Neuron (in vitro differentiated cells): ENCODE data around the gene EXOC6.

Source experiments
- H2AFZ ChIP-seq: one replicate; pipeline ENCODE4 v1.6.1; 2013; ENCODE audit warnings: low read depth, mild to moderate bottlenecking, inconsistent platforms, low read length, moderate library complexity
- H3K27me3 ChIP-seq: one replicate; pipeline ENCODE4 v1.6.1; 2013; ENCODE audit warnings: low read length; ENCODE audit not compliant: insufficient read depth
- H3K36me3 ChIP-seq: one replicate; pipeline ENCODE4 v1.6.1; 2013; ENCODE audit warnings: low read length; ENCODE audit not compliant: insufficient read depth
- H3K4me1 ChIP-seq: one replicate; pipeline ENCODE4 v1.6.1; 2013; ENCODE audit warnings: low read length; ENCODE audit not compliant: insufficient read depth
- H3K4me3 ChIP-seq: 2 replicates; pipeline ENCODE4 v1.5.1; 2013; ENCODE audit warnings: mild to moderate bottlenecking, low read length, moderate library complexity
- H3K9me3 ChIP-seq: one replicate; pipeline ENCODE4 v1.6.1; 2013; ENCODE audit warnings: low read length

The EXOC6 gene

GRCh38 chr10:92848441-92849233, at the start of gene EXOC6:
EXOC6 (plus strand) TSS chr10:92848520; CDS start chr10:92848534, 14 bp downstream.
- Histone ChIP-seq H3K36me3 (peaks cover 2% of the 10 kb centered on the region), H3K4me3 (peak within 1 kb of the TSS; percentile 88), H3K27me3 (no peaks in the 10 kb centered on the region), H3K4me1 (peaks cover 12% of the 10 kb centered on the region), H3K9me3 (no peaks in the 10 kb centered on the region), H2AFZ (peak within 1 kb of the TSS; percentile 90)

GRCh38 chr10:92799568-92799967, 48.8 kb upstream of the EXOC6 start:
- no peaks in the 10 kb centered on the region for H3K36me3 ChIP-seq
- no peak overlapping the region for H2AFZ ChIP-seq
- no peaks in the 10 kb centered on the region for H3K9me3 ChIP-seq
- no peaks in the 10 kb centered on the region for H3K4me1 ChIP-seq
- no peak overlapping the region for H3K4me3 ChIP-seq
- no peaks in the 10 kb centered on the region for H3K27me3 ChIP-seq

- Histone ChIP-seq H3K9me3 (no peaks in the 10 kb centered on the region), H3K4me3 (no peak overlapping the region), H3K36me3 (no peaks in the 10 kb centered on the region), H3K4me1 (no peaks in the 10 kb centered on the region), H3K27me3 (no peaks in the 10 kb centered on the region), H2AFZ (no peak overlapping the region)
Measured at GRCh38 chr10:92800134-92800733, 48.1 kb upstream of the EXOC6 start.

- Histone ChIP-seq H2AFZ (no peak overlapping the region), H3K27me3 (no peaks in the 10 kb centered on the region), H3K4me3 (no peak overlapping the region), H3K4me1 (no peaks in the 10 kb centered on the region), H3K9me3 (no peaks in the 10 kb centered on the region), H3K36me3 (no peaks in the 10 kb centered on the region)
Measured at GRCh38 chr10:92801978-92802872, 46.1 kb upstream of the EXOC6 start.

- Histone ChIP-seq H3K36me3 (no peaks in the 10 kb centered on the region), H2AFZ (no peak overlapping the region), H3K9me3 (no peaks in the 10 kb centered on the region), H3K4me1 (peaks cover 19% of the 10 kb centered on the region), H3K4me3 (no peak overlapping the region), H3K27me3 (peaks cover 2% of the 10 kb centered on the region)
Measured at GRCh38 chr10:92809840-92810239, 38.5 kb upstream of the EXOC6 start.

GRCh38 chr10:92810934-92811532, 37.3 kb upstream of the EXOC6 start:
- Histone ChIP-seq H3K9me3 (no peaks in the 10 kb centered on the region), H3K27me3 (peaks cover 2% of the 10 kb centered on the region), H2AFZ (no peak overlapping the region), H3K36me3 (no peaks in the 10 kb centered on the region), H3K4me1 (peaks cover 19% of the 10 kb centered on the region), H3K4me3 (no peak overlapping the region)

GRCh38 chr10:92811986-92812385, 36.3 kb upstream of the EXOC6 start:
- peaks cover 2% of the 10 kb centered on the region for H3K27me3 ChIP-seq
- no peaks in the 10 kb centered on the region for H3K9me3 ChIP-seq
- no peaks in the 10 kb centered on the region for H3K36me3 ChIP-seq
- peaks cover 19% of the 10 kb centered on the region for H3K4me1 ChIP-seq
- no peak overlapping the region for H3K4me3 ChIP-seq
- H2AFZ ChIP-seq = no peak overlapping the region

- Histone ChIP-seq H2AFZ (no peak overlapping the region), H3K4me3 (no peak overlapping the region), H3K4me1 (peaks cover 19% of the 10 kb centered on the region), H3K9me3 (no peaks in the 10 kb centered on the region), H3K27me3 (peaks cover 2% of the 10 kb centered on the region), H3K36me3 (no peaks in the 10 kb centered on the region)
Measured at GRCh38 chr10:92813979-92814378, 34.3 kb upstream of the EXOC6 start.

- Histone ChIP-seq H3K4me1 (peaks cover 19% of the 10 kb centered on the region), H3K27me3 (peaks cover 2% of the 10 kb centered on the region), H3K4me3 (no peak overlapping the region), H3K36me3 (no peaks in the 10 kb centered on the region), H3K9me3 (no peaks in the 10 kb centered on the region), H2AFZ (no peak overlapping the region)
Measured at GRCh38 chr10:92814790-92815189, 33.5 kb upstream of the EXOC6 start.

GRCh38 chr10:92816091-92816531, 32.2 kb upstream of the EXOC6 start:
- H3K4me1 ChIP-seq = peaks cover 19% of the 10 kb centered on the region
- H3K27me3 ChIP-seq = no peaks in the 10 kb centered on the region
- no peak overlapping the region for H3K4me3 ChIP-seq
- no peaks in the 10 kb centered on the region for H3K9me3 ChIP-seq
- H2AFZ ChIP-seq = no peak overlapping the region
- H3K36me3 ChIP-seq = no peaks in the 10 kb centered on the region

GRCh38 chr10:92822060-92822634, 26.2 kb upstream of the EXOC6 start:
- Histone ChIP-seq H2AFZ (peak overlapping the region; percentile 77), H3K9me3 (no peaks in the 10 kb centered on the region), H3K36me3 (no peaks in the 10 kb centered on the region), H3K27me3 (no peaks in the 10 kb centered on the region), H3K4me3 (no peak overlapping the region), H3K4me1 (peaks cover 8% of the 10 kb centered on the region)

GRCh38 chr10:92822964-92823363, 25.4 kb upstream of the EXOC6 start:
- H3K4me3 ChIP-seq = no peak overlapping the region
- no peak overlapping the region for H2AFZ ChIP-seq
- H3K4me1 ChIP-seq = peaks cover 8% of the 10 kb centered on the region
- H3K9me3 ChIP-seq = no peaks in the 10 kb centered on the region
- no peaks in the 10 kb centered on the region for H3K36me3 ChIP-seq
- no peaks in the 10 kb centered on the region for H3K27me3 ChIP-seq
